Measurements from ENCODE around the gene NKIRAS1.
"Not testable (repeated sequence)": the region's sequence is repeated elsewhere in the genome, so short reads cannot be mapped to it uniquely, and the experiment has no call there.

NKIRAS1 gene

DNA sequence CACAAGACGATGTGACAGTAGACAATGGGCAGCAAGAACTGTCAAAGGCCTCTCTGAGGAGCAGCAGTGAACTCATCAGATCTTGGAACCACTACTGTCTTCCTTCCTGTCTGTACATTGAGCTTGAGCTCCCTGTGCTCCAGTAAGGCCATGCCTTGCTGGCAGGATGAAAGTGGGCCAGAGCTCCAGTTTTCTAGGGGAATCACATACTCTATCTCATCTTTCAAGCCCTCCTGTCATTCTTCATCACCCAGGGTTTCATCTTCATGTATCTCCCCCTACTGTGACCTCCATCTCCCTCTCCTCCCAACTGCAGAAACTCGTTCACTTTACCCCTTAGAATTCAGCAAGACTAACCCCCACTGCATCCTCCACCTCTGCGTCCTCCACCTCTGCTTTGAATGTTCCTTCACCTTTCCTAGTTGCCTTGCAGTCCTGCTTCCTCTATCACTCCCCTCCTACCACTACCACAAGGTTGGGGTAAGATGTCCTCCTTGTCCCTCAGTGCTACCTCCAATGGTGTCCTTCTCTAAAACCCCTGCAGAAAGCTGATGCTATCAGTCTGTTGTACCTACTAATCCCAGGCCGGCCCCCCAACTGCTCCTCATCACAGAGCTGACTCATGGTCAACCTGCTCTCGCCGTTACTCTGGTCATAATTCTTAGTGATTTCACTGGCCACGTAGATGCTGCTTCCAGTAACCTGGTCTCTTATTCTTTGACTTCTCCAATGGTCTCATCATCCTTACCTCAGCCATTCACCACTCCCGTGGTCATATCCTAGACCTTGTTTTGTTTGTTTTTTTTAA is 22.3 kb downstream of the NKIRAS1 start:
- H3K36me3 ChIP-seq (ENCODE audit: control insufficient read depth, insufficient read depth, low read length, severe bottlenecking), result peaks cover 69% of the 10 kb centered on the region
- H3K9ac ChIP-seq (ENCODE audit: low read length), result no peak overlapping the region
- no peaks in the 10 kb centered on the region for H3K27me3 ChIP-seq (replicated peaks; ENCODE audit: control insufficient read depth, insufficient read depth, low read length)

DNA sequence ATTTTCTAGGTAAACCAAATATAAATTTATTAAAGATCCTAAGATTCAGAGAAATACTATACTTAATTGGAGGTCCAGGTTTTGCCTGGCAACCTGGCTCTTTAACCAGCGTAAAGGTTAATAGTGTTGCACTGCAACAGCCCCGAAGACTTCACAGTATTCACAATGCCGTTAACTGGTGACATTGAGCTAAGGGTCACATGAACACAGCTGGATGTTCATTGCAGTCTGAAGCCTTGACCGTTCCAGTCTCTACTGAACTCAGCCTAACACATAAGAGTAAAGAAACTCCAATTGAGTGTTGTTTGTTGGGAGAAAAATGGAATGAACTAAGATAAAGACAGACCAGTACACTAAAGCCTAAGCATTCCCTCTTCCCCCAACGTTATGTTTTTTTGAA is 26.8 kb downstream of the NKIRAS1 start:
- no peaks in the 10 kb centered on the region for H3K27me3 ChIP-seq (replicated peaks; ENCODE audit: control insufficient read depth, insufficient read depth, low read length)
- no peak overlapping the region for H3K4me3 ChIP-seq (ENCODE audit: low read length)
- H3K36me3 ChIP-seq (ENCODE audit: control insufficient read depth, insufficient read depth, low read length, severe bottlenecking), result peaks cover 48% of the 10 kb centered on the region
- no peaks in the 10 kb centered on the region for H3K9me3 ChIP-seq (ENCODE audit: control insufficient read depth, low read length)
- DNase-seq (ENCODE audit: low read depth), result no peak
- H3K4me1 ChIP-seq (ENCODE audit: control insufficient read depth, insufficient read depth, low read length), result no peaks in the 10 kb centered on the region
- H3K9ac ChIP-seq (ENCODE audit: low read length), result no peak overlapping the region

More for the DNA sequence above, 22.3 kb downstream of the NKIRAS1 start:
- no peak overlapping the region for H3K4me3 ChIP-seq (ENCODE audit: low read length)
- H3K4me1 ChIP-seq (ENCODE audit: control insufficient read depth, insufficient read depth, low read length), result no peaks in the 10 kb centered on the region
- no peaks in the 10 kb centered on the region for H3K9me3 ChIP-seq (ENCODE audit: control insufficient read depth, low read length)
- no peak for DNase-seq (ENCODE audit: low read depth)

DNA sequence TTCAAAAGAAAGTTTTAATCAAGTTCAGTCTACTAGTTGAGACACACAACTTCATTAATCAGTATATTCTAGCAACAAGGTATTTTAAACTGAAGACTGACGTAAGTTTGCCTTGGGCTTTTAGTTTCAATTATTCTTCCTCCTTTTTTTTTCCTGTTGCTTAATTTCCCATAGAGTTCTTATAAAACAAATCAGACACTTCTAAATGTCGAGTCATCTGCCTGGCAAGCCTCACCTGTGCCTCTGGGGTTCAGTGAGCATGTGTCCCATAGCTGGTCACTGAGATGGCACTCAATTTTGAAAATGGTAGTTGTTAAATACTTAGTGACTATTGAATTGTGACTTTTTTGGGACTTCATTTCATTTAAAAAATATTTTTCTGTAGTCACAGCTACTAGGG is 27.4 kb downstream of the NKIRAS1 start:
- H3K9ac ChIP-seq (ENCODE audit: low read length), result no peak overlapping the region
- H3K27me3 ChIP-seq (replicated peaks; ENCODE audit: control insufficient read depth, insufficient read depth, low read length), result no peaks in the 10 kb centered on the region
- no peaks in the 10 kb centered on the region for H3K9me3 ChIP-seq (ENCODE audit: control insufficient read depth, low read length)
- H3K36me3 ChIP-seq (ENCODE audit: control insufficient read depth, insufficient read depth, low read length, severe bottlenecking), result peaks cover 45% of the 10 kb centered on the region
- DNase-seq (ENCODE audit: low read depth), result no peak
- no peak overlapping the region for H3K4me3 ChIP-seq (ENCODE audit: low read length)
- H3K4me1 ChIP-seq (ENCODE audit: control insufficient read depth, insufficient read depth, low read length), result no peaks in the 10 kb centered on the region

DNA sequence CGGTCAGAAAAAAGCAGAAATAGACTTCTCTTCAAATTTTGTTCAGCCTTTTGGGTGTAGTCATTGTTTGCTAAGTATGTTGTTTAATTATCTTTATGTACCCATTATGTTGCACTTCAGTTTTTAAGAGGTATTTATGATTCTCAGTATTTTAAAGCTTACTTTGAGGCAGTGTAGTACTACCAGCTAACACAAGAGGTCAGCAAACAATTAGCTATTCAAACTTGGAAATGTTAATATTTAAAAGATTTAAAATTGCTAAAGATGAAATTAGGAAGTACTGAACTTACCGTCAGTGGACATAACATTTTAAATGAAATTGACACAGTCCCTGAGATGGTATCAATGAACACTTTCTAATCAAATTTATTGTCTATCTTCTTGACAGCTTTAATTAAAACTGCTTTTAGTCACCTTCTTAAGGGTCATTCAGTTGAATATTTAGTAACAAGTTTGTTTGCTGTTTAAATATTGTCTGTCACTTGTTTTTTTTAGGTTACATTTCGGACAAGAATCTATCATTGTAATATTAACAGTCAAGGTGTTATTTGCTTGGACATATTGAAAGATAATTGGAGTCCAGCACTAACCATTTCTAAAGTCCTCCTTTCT is 28.1 kb downstream of the NKIRAS1 start:
- H3K36me3 ChIP-seq (ENCODE audit: control insufficient read depth, insufficient read depth, low read length, severe bottlenecking), result peaks cover 38% of the 10 kb centered on the region
- DNase-seq (ENCODE audit: low read depth), result peak; percentile 73
- no peaks in the 10 kb centered on the region for H3K4me1 ChIP-seq (ENCODE audit: control insufficient read depth, insufficient read depth, low read length)
- H3K27me3 ChIP-seq (replicated peaks; ENCODE audit: control insufficient read depth, insufficient read depth, low read length), result no peaks in the 10 kb centered on the region
- no peaks in the 10 kb centered on the region for H3K9me3 ChIP-seq (ENCODE audit: control insufficient read depth, low read length)
- H3K9ac ChIP-seq (ENCODE audit: low read length), result no peak overlapping the region
- H3K4me3 ChIP-seq (ENCODE audit: low read length), result no peak overlapping the region

DNA sequence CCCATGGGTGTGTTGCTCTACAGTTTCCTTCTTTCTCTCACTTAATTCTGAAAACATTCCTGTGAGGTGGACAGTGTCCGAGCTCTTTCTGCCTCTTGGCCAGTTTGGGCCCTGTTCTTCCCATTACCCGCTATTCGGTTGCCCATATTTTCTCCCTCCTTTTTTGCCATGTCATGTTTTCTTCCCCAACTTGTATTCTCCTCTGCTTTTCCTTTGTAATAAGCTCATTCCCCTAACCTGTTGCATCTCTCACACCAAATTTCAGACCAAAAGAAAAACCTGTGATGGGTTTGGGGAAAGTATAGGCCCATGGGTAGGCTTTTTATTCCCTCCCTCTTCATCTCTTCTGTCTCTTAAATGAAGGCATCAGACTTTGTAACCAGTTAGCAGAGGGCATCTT is 30.5 kb downstream of the NKIRAS1 start:
- H3K4me1 ChIP-seq (ENCODE audit: control insufficient read depth, insufficient read depth, low read length), result no peaks in the 10 kb centered on the region
- no peak for DNase-seq (ENCODE audit: low read depth)
- H3K9ac ChIP-seq (ENCODE audit: low read length), result no peak overlapping the region
- H3K4me3 ChIP-seq (ENCODE audit: low read length), result no peak overlapping the region
- H3K9me3 ChIP-seq (ENCODE audit: control insufficient read depth, low read length), result no peaks in the 10 kb centered on the region
- H3K27me3 ChIP-seq (replicated peaks; ENCODE audit: control insufficient read depth, insufficient read depth, low read length), result no peaks in the 10 kb centered on the region
- peaks cover 26% of the 10 kb centered on the region for H3K36me3 ChIP-seq (ENCODE audit: control insufficient read depth, insufficient read depth, low read length, severe bottlenecking)

DNA sequence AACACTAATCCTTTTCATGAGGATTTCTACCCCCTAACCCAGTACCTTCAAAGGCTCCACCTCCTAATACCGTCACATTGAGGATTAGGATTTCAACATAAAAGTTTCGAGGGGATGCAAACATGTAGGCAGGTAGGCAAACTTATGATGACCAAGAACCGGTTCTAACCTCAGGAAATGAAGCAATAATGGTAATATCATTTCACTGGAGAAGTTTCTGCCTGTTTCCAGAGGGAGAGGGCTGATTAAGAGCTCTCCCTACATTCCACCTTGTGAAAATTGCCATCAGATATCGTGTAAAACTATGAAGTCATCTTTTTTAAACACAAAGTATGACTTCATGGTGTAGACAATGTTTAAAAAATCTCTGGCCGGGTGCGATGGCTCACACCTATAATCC is 31.6 kb downstream of the NKIRAS1 start:
- H3K9ac ChIP-seq (ENCODE audit: low read length), result no peak overlapping the region
- no peak overlapping the region for H3K4me3 ChIP-seq (ENCODE audit: low read length)
- no peaks in the 10 kb centered on the region for H3K4me1 ChIP-seq (ENCODE audit: control insufficient read depth, insufficient read depth, low read length)
- no peaks in the 10 kb centered on the region for H3K9me3 ChIP-seq (ENCODE audit: control insufficient read depth, low read length)
- peaks cover 15% of the 10 kb centered on the region for H3K36me3 ChIP-seq (ENCODE audit: control insufficient read depth, insufficient read depth, low read length, severe bottlenecking)
- no peaks in the 10 kb centered on the region for H3K27me3 ChIP-seq (replicated peaks; ENCODE audit: control insufficient read depth, insufficient read depth, low read length)
- DNase-seq (ENCODE audit: low read depth), result no peak

DNA sequence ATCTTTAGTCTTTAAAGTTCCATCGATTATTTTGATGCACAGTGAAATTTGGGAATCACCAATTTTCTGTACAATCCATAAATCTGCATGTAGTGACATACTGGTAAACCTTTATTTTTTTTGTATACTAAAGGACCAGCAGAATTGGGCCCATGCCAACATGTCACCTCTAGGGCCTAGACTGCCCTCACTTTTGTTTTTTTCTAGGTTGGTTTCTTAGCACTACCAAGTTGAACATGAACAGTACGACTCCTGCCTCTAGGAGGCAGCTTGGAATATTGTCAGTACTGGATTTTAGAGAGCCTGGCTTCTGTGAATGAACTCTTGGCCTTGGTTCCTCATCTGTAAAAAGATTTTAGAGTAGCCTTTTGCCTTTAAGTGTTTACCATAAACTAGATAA is 32.3 kb downstream of the NKIRAS1 start:
- Histone ChIP-seq H3K4me1 (ENCODE audit: control insufficient read depth, insufficient read depth, low read length) (no peaks in the 10 kb centered on the region), H3K27me3 (replicated peaks; ENCODE audit: control insufficient read depth, insufficient read depth, low read length) (no peaks in the 10 kb centered on the region), H3K36me3 (ENCODE audit: control insufficient read depth, insufficient read depth, low read length, severe bottlenecking) (peaks cover 8% of the 10 kb centered on the region), H3K4me3 (ENCODE audit: low read length) (no peak overlapping the region), H3K9ac (ENCODE audit: low read length) (no peak overlapping the region), H3K9me3 (ENCODE audit: control insufficient read depth, low read length) (no peaks in the 10 kb centered on the region)
- no peak for DNase-seq (ENCODE audit: low read depth)

DNA sequence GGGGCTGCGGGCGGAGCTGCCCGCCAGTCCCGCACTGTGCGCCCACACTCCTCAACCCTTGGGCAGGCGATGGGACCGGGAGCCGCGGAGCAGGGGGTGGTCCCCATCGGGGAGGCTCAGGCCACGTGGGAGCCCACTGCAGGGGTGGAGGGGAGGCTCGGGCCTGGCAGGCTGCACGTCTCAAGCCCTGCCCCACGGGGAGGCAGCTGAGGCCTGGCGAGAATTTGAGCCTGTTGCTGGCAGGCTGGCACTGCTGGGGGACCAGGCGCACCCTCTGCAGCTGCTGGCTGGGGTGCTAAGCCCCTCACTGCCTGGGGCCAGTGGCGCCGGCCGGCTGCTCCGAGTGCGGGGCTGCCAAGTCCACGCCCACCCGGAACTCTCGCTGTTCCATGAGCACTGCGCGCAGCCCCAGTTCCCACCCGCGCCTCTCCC is 34.3 kb downstream of the NKIRAS1 start:
- Histone ChIP-seq H3K9me3 (ENCODE audit: control insufficient read depth, low read length) (no peaks in the 10 kb centered on the region), H3K4me3 (ENCODE audit: low read length) (no peak overlapping the region), H3K9ac (ENCODE audit: low read length) (no peak overlapping the region), H3K27me3 (replicated peaks; ENCODE audit: control insufficient read depth, insufficient read depth, low read length) (no peaks in the 10 kb centered on the region), H3K36me3 (ENCODE audit: control insufficient read depth, insufficient read depth, low read length, severe bottlenecking) (peaks cover 5% of the 10 kb centered on the region), H3K4me1 (ENCODE audit: control insufficient read depth, insufficient read depth, low read length) (peaks cover 7% of the 10 kb centered on the region)
- DNase-seq (ENCODE audit: low read depth), result no peak

DNA sequence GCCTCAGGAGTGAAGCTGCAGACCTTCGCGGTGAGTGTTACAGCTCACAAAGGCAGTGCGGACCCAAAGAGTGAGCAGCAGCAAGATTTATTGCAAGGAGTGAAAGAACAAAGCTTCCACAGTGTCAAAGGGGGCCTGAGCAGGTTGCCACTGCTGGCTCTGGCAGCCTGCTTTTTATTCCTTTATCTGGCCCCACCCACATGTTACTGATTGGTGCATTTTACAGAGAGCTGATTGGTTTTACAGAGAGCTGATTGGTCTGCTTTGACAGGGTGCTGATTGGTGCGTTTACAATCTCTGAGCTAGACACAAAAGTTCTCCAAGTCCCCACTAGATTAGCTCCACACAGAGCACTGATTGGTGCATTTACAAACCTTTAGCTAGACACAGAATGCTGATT is 34.8 kb downstream of the NKIRAS1 start:
- not testable (repeated sequence) for H3K9ac ChIP-seq (ENCODE audit: low read length)

DNA sequence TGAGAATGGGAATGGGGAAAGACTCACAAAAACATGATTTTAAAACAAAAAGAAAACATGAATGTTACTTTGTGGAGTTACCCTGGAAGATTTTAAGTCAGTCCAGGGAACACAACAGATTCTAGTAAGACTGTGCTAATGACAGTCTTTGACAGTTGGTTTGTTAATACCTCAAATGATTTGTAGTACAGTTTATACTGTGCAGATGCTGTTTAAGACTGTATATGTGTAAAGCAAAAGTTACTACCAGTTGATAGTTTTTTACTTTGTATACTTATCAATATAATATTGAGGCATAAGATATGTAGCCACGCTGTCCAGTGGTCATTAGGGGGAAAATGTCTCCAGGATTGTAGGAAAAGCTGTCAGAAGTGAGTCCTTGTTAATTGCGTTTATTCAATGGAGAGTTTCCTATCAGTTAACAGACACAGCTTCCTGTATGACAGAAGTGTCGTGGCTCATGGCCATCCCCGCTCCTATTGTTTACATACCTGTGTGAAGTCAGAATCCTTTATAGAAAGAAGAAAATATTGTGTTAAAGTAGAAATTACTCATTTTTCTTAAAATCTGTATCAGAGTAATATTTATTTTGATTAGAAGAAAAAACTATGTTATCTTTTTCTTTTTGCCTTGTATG is 36.0 kb downstream of the NKIRAS1 start:
- Histone ChIP-seq H3K9me3 (ENCODE audit: control insufficient read depth, low read length) (no peaks in the 10 kb centered on the region), H3K4me1 (ENCODE audit: control insufficient read depth, insufficient read depth, low read length) (peaks cover 21% of the 10 kb centered on the region)
- DNase-seq (ENCODE audit: low read depth), result no peak

More for the DNA sequence above, 34.8 kb downstream of the NKIRAS1 start:
- not testable (repeated sequence) for H3K36me3 ChIP-seq (ENCODE audit: control insufficient read depth, insufficient read depth, low read length, severe bottlenecking); H3K27me3 ChIP-seq (replicated peaks; ENCODE audit: control insufficient read depth, insufficient read depth, low read length); DNase-seq (ENCODE audit: low read depth); H3K4me3 ChIP-seq (ENCODE audit: low read length); H3K9me3 ChIP-seq (ENCODE audit: control insufficient read depth, low read length)
- H3K4me1 ChIP-seq (ENCODE audit: control insufficient read depth, insufficient read depth, low read length), result peaks cover 12% of the 10 kb centered on the region

DNA sequence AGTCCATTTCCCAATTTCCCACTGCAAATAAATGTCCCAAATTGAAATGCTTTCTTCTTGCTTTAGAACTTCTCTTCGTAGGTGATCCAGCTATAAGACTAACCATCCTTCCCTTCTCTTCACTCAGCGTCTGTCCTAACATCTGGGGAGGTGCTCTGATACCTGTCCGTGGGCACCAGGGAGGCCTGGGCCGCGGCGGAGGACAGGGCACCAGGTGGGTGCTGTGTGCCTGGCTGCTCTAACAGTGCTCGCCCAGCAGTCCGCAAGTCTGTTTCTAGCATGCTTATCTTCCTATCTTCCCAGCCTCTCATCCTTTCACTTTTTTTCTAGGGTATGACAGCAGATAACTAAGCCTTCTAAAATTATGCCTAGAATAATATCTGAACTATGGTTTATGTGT is 37.3 kb downstream of the NKIRAS1 start:
- no peaks in the 10 kb centered on the region for H3K27me3 ChIP-seq (replicated peaks; ENCODE audit: control insufficient read depth, insufficient read depth, low read length)
- H3K4me3 ChIP-seq (ENCODE audit: low read length), result no peak overlapping the region
- no peaks in the 10 kb centered on the region for H3K9me3 ChIP-seq (ENCODE audit: control insufficient read depth, low read length)
- DNase-seq (ENCODE audit: low read depth), result no peak
- peaks cover 5% of the 10 kb centered on the region for H3K36me3 ChIP-seq (ENCODE audit: control insufficient read depth, insufficient read depth, low read length, severe bottlenecking)
- peaks cover 33% of the 10 kb centered on the region for H3K4me1 ChIP-seq (ENCODE audit: control insufficient read depth, insufficient read depth, low read length)
- no peak overlapping the region for H3K9ac ChIP-seq (ENCODE audit: low read length)

More for the DNA sequence above, 36.0 kb downstream of the NKIRAS1 start:
- Histone ChIP-seq H3K27me3 (replicated peaks; ENCODE audit: control insufficient read depth, insufficient read depth, low read length) (no peaks in the 10 kb centered on the region), H3K4me3 (ENCODE audit: low read length) (no peak overlapping the region), H3K36me3 (ENCODE audit: control insufficient read depth, insufficient read depth, low read length, severe bottlenecking) (peaks cover 5% of the 10 kb centered on the region), H3K9ac (ENCODE audit: low read length) (no peak overlapping the region)

Measured in adipocyte (in vitro differentiated cells).